GM21528 (cell line): ENCODE measurements around the gene SDK2.
"Not testable (repeated sequence)": the region's sequence is repeated elsewhere in the genome, so short reads cannot be mapped to it uniquely, and the experiment has no call there.

Source experiments
- ATAC-seq: cut with Tn5 transposase; IDR thresholded peaks from one replicate; pipeline ENCODE4 v1.9.1; 2021; ENCODE audit warnings: mild to moderate bottlenecking, moderate library complexity; ENCODE audit not compliant: unreplicated experiment, low FRiP score

SDK2 gene

GRCh38 chr17:73316919-73317505 is 327.2 kb downstream of the SDK2 start:
- no peak for ATAC-seq

- ATAC-seq, result no peak
Measured at GRCh38 chr17:73315471-73315870, 328.8 kb downstream of the SDK2 start.

- ATAC-seq, result no peak
Measured at GRCh38 chr17:73313526-73314127, 330.6 kb downstream of the SDK2 start.

GRCh38 chr17:73312887-73313286 is 331.4 kb downstream of the SDK2 start:
- not testable (repeated sequence) for ATAC-seq

GRCh38 chr17:73311781-73312641 is 332.2 kb downstream of the SDK2 start, which contains the start of gene CDC42EP4:
Gene CDC42EP4 (minus strand): TSS chr17:73312001. CDS start chr17:73286500, 25,501 bp downstream.
- peak; percentile 90 for ATAC-seq

- peak; percentile 28 for ATAC-seq
Measured at GRCh38 chr17:73311428-73311780, 332.8 kb downstream of the SDK2 start.

GRCh38 chr17:73309727-73310596 is 334.3 kb downstream of the SDK2 start:
- ATAC-seq, result no peak

GRCh38 chr17:73308959-73309358 is 335.3 kb downstream of the SDK2 start:
- not testable (repeated sequence) for ATAC-seq

- no peak for ATAC-seq
Measured at GRCh38 chr17:73308017-73308823, 336.0 kb downstream of the SDK2 start.

- no peak for ATAC-seq
Measured at GRCh38 chr17:73307130-73307529, 337.1 kb downstream of the SDK2 start.

GRCh38 chr17:73305845-73306836 is 338.1 kb downstream of the SDK2 start:
- no peak for ATAC-seq

GRCh38 chr17:73304971-73305812 is 339.1 kb downstream of the SDK2 start:
- ATAC-seq, result no peak

- ATAC-seq, result no peak
Measured at GRCh38 chr17:73304438-73304837, 339.8 kb downstream of the SDK2 start.

GRCh38 chr17:73302189-73302588 is 342.1 kb downstream of the SDK2 start:
- ATAC-seq, result no peak

GRCh38 chr17:73301369-73301768 is 342.9 kb downstream of the SDK2 start:
- ATAC-seq, result no peak

- no peak for ATAC-seq
Measured at GRCh38 chr17:73300392-73300791, 343.9 kb downstream of the SDK2 start.

GRCh38 chr17:73297934-73298861 is 346.0 kb downstream of the SDK2 start:
- ATAC-seq, result no peak
